Esophagus (tissue), 2 donors: ENCODE results near the gene PSEN2. TPM values are rescaled to one million over a fixed set of nuclear protein-coding genes. Genes with fewer than 3 reads are reported as not detected.
"Not testable (repeated sequence)": the region's sequence is repeated elsewhere in the genome, so short reads cannot be mapped to it uniquely, and the experiment has no call there.

Experiments used
- H3K27ac ChIP-seq, 2 donors: one replicate each; pipeline ENCODE4 v1.5.1; 2013; ENCODE audit warnings: low read depth in 2 of 2, mild to moderate bottlenecking in 2 of 2, inconsistent platforms in 1 of 2, low read length in 1 of 2, moderate library complexity in 1 of 2
- H3K27me3 ChIP-seq, 2 donors: one replicate each; pipeline ENCODE4 v1.6.1; 2013; ENCODE audit warnings: low read length in 2 of 2, control low read depth in 1 of 2, mild to moderate bottlenecking in 1 of 2; ENCODE audit not compliant: insufficient read depth in 2 of 2, control insufficient read depth in 1 of 2
- H3K36me3 ChIP-seq, 2 donors: one replicate each; pipeline ENCODE4 v1.6.1; 2013; ENCODE audit warnings: low read length in 1 of 2; ENCODE audit not compliant: control insufficient read depth in 2 of 2, insufficient read depth in 2 of 2
- H3K4me1 ChIP-seq, 2 donors: one replicate each; pipeline ENCODE4 v1.6.1; 2013; ENCODE audit warnings: low read length in 1 of 2; ENCODE audit not compliant: control insufficient read depth in 2 of 2, insufficient read depth in 2 of 2
- H3K4me3 ChIP-seq, 2 donors: one replicate each; pipeline ENCODE4 v1.5.1; 2013; ENCODE audit warnings: low read length in 2 of 2, mild to moderate bottlenecking in 2 of 2, low read depth in 1 of 2, moderate library complexity in 1 of 2
- H3K9me3 ChIP-seq, 2 donors: one replicate each; pipeline ENCODE4 v1.6.1; 2013; ENCODE audit warnings: mild to moderate bottlenecking in 2 of 2, low read depth in 1 of 2, low read length in 1 of 2, moderate library complexity in 1 of 2; ENCODE audit not compliant: control insufficient read depth in 2 of 2, insufficient read depth in 1 of 2
- WGBS, 2 donors: extraction: QIAGEN DNeasy Blood & Tissue Kit; methylation state at CpG; one replicate each; pipeline ENCODE4 v1.1.7; 2013; 5-methylcytosine and 5-hydroxymethylcytosine counted together
- polyA plus RNA-seq, 2 donors: library from polyadenylated mRNA; stranded (reverse); fragments of 200-250 nt; gene quantifications; one replicate each; pipeline ENCODE4 v1.2.3, GENCODE V29; 2013
- donor health status: healthy with polysubstance abuse.
- donor health status: Bipolar disorder and iron deficiency.

Gene PSEN2
- polyA plus RNA-seq, 2 donors: 8.8 to 12.0 TPM

- H3K27me3 ChIP-seq, H3K36me3 ChIP-seq, H3K9me3 ChIP-seq, H3K4me1 ChIP-seq, H3K4me3 ChIP-seq, H3K27ac ChIP-seq: not testable (repeated sequence)
- WGBS, 2 donors: 86% methylated on average over 1 of the region's 1 CpG
Measured at GRCh38 chr1:226854548-226854947, 15.9 kb upstream of the PSEN2 start.

DNA sequence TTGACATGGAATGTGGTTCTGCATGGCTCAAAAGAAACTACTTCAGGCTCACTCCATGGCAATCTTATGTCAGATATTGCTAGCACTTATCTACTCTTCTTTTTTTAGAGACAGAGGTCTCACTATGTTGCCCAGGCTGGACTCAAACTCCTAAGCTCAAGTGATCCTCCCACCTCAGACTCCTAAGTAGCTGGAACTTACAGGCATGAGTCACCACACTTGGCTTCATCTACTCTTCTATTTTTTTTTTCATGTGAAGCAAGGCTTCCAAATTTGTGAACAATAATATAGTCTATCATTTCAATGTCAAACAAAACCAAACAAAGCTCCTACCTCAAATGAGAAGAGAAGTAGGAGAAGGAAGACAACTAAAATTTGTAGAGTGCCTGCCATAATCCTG lies 7.5 kb upstream of the PSEN2 start:
- Histone ChIP-seq H3K27ac (no peak overlapping the region), H3K9me3 (no peaks in the 10 kb centered on the region), H3K4me1 (no peaks in the 10 kb centered on the region), H3K4me3 (no peak overlapping the region), H3K36me3 (no peaks in the 10 kb centered on the region), H3K27me3 (no peaks in the 10 kb centered on the region)

- H3K27ac ChIP-seq: peak overlapping the region in 1 of 2 donors; percentile 24
- H3K27me3 ChIP-seq: no peaks in the 10 kb centered on the region
- no peak overlapping the region for H3K4me3 ChIP-seq
- H3K4me1 ChIP-seq: no peaks in the 10 kb centered on the region
- H3K36me3 ChIP-seq: no peaks in the 10 kb centered on the region
- no peaks in the 10 kb centered on the region for H3K9me3 ChIP-seq
- 44 to 50% methylated on average over 5 of the region's 5 CpGs for WGBS, 2 donors
Measured at GRCh38 chr1:226863446-226863845, 7.0 kb upstream of the PSEN2 start.

- Histone ChIP-seq H3K36me3 (no peaks in the 10 kb centered on the region), H3K4me3 (no peak overlapping the region), H3K9me3 (no peaks in the 10 kb centered on the region), H3K27me3 (no peaks in the 10 kb centered on the region), H3K27ac (no peak overlapping the region), H3K4me1 (no peaks in the 10 kb centered on the region)
- 79 to 93% methylated on average over 4 of the region's 4 CpGs for WGBS, 2 donors
Measured at GRCh38 chr1:226864311-226864710, 6.1 kb upstream of the PSEN2 start.

DNA sequence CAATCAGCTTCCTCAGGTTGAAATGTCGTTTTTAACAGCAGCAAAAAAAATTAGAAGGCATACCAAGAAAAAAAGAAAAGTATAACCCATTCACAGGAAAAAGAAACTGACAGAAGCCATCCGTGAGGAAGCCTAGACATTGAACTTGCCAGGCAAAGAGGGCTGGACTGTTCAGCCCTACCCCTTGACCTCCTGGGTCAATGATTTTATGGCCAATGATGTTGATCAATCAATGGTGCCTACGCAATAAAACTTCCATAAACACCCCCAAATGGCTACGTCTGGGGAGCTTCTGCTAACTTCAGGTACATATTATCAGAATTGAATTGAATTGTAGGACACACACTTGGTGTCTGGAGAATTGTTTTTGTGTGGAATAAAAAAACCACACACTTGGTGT lies 4.8 kb upstream of the PSEN2 start:
- Histone ChIP-seq H3K4me1 (peaks cover 0 to 2% of the 10 kb centered on the region in 2 donors), H3K4me3 (no peak overlapping the region), H3K9me3 (no peaks in the 10 kb centered on the region), H3K27me3 (no peaks in the 10 kb centered on the region), H3K36me3 (no peaks in the 10 kb centered on the region), H3K27ac (no peak overlapping the region)
- WGBS, 2 donors: 72 to 75% methylated on average over 4 of the region's 4 CpGs

- Histone ChIP-seq H3K9me3 (no peaks in the 10 kb centered on the region), H3K27ac (no peak overlapping the region), H3K4me3 (no peak overlapping the region), H3K36me3 (no peaks in the 10 kb centered on the region), H3K27me3 (no peaks in the 10 kb centered on the region), H3K4me1 (peaks cover 7 to 10% of the 10 kb centered on the region in 2 donors)
- 75 to 84% methylated on average over 6 of the region's 6 CpGs for WGBS, 2 donors
Measured at GRCh38 chr1:226867461-226868054, 2.9 kb upstream of the PSEN2 start.

DNA sequence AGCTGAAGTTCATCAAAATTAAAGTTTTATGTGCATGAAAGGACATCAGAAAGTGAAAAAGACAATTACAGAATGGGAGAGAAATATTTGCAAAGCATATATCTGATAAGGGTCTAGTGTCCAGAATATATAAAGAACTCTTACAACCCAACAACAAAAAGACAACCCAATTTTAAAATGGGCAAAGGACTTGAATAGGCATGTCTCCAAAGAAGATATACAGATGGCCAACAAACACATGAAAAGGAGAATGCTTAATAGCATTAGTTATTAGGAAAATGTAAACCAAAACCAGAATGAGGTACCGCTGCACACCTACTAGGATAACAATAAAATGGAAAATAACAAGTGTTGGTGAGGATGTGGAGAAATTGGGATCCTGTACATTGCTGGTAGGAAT lies 1.7 kb upstream of the PSEN2 start:
- Histone ChIP-seq H3K27ac (no peak overlapping the region), H3K4me1 (peaks cover 7 to 10% of the 10 kb centered on the region in 2 donors), H3K4me3 (no peak overlapping the region), H3K27me3 (no peaks in the 10 kb centered on the region), H3K36me3 (no peaks in the 10 kb centered on the region), H3K9me3 (no peaks in the 10 kb centered on the region)
- WGBS, 2 donors: 100% methylated on average over 1 of the region's 1 CpG

DNA sequence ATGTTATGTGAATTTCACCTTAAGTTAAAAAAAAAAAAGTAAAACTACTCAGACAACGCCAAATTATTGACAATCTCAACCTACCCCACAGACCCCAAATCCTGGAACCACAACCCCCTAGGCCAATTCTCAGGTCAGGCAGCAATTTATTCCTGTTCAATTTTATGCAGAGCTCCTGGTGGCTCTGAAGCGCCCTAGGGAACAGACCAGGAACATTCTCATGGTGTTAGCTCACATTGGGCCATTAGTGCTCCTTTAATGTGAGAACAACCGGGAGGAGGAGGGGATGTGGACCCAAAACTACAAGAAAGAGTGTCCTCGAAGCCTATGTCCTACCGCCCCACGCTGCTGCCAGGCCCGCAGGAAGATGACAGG lies 403 bp upstream of the PSEN2 start:
- Histone ChIP-seq H3K27ac (peak overlapping the region; percentile 81 to 84), H3K4me1 (peaks cover 7 to 13% of the 10 kb centered on the region in 2 donors), H3K36me3 (no peaks in the 10 kb centered on the region), H3K4me3 (peak overlapping the region; percentile 73 to 75), H3K9me3 (no peaks in the 10 kb centered on the region), H3K27me3 (no peaks in the 10 kb centered on the region)
- WGBS, 2 donors: 18 to 21% methylated on average over 7 of the region's 7 CpGs

- no peaks in the 10 kb centered on the region for H3K36me3 ChIP-seq
- H3K27me3 ChIP-seq: no peaks in the 10 kb centered on the region
- H3K27ac ChIP-seq: no peak overlapping the region
- H3K9me3 ChIP-seq: no peaks in the 10 kb centered on the region
- 74 to 78% methylated on average over 14 of the region's 14 CpGs for WGBS, 2 donors
- peak overlapping the region; percentile 1 to 73 for H3K4me3 ChIP-seq
- H3K4me1 ChIP-seq: peaks cover 7 to 13% of the 10 kb centered on the region in 2 donors
Measured at GRCh38 chr1:226871636-226872327, 1.4 kb downstream of the PSEN2 start.

DNA sequence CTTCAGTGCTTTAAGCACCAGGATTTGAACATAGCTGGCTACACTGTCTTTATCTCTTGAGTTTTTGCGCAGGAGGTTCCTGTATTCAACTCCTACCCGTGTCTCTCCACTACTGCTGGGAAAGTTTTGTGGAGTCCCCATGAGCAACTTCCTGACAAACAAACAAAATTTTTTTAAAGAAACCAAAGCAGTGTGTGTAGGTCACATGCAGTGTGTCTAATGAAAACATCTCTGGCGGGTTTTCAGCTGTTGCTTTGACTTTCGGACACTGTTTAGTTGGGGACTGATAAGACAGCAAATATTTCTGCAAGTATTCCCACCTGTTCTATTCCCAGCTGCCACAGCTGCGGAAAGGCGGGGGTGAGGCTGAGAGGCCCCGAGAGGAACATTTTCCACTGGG lies 2.0 kb downstream of the PSEN2 start:
- Histone ChIP-seq H3K36me3 (no peaks in the 10 kb centered on the region), H3K4me3 (no peak overlapping the region), H3K4me1 (peaks cover 7 to 13% of the 10 kb centered on the region in 2 donors), H3K9me3 (no peaks in the 10 kb centered on the region), H3K27ac (no peak overlapping the region), H3K27me3 (no peaks in the 10 kb centered on the region)
- WGBS, 2 donors: 67 to 81% methylated on average over 7 of the region's 7 CpGs
